OCI-LY1 (cell line): ENCODE measurements around the gene PRKCA.

Experiments used
- H2AFZ ChIP-seq: fragments of 200-600 bp; sonication (generic), shearing (Covaris generic); 2 replicates; pipeline ENCODE4 v1.6.0; 2014; ENCODE audit warnings: antibody characterized with exemption, mild to moderate bottlenecking, low read length
- H3F3A ChIP-seq: fragments of 200-600 bp; sonication (generic), shearing (Covaris generic); 2 replicates; pipeline ENCODE4 v1.6.0; 2014; ENCODE audit warnings: mild to moderate bottlenecking, antibody characterized with exemption, low read length, moderate library complexity; ENCODE audit not compliant: insufficient read depth
- H3K27ac ChIP-seq: fragments of 200-600 bp; sonication (generic); 2 replicates; pipeline ENCODE4 v1.5.1; 2014; ENCODE audit warnings: low read length, mixed run types, mild to moderate bottlenecking, low read depth; ENCODE audit not compliant: poor library complexity, severe bottlenecking
- H3K27me3 ChIP-seq: fragments of 200-600 bp; sonication (generic); 2 replicates; pipeline ENCODE4 v1.6.0; 2014; ENCODE audit warnings: antibody characterized with exemption, mild to moderate bottlenecking, low read length, moderate library complexity; ENCODE audit not compliant: insufficient read depth
- H3K36me3 ChIP-seq: fragments of 200-600 bp; sonication (generic); 2 replicates; pipeline ENCODE4 v1.6.1; 2014; ENCODE audit warnings: mild to moderate bottlenecking, antibody characterized with exemption, low read length, moderate library complexity, mixed read lengths; ENCODE audit not compliant: insufficient read depth
- H3K4me1 ChIP-seq: fragments of 200-600 bp; sonication (generic); 2 replicates; pipeline ENCODE4 v1.5.1; 2014; ENCODE audit warnings: mild to moderate bottlenecking, low read length, moderate library complexity; ENCODE audit not compliant: insufficient read depth, severe bottlenecking
- H3K4me2 ChIP-seq: fragments of 200-600 bp; sonication (generic), shearing (Covaris generic); 2 replicates; pipeline ENCODE4 v1.6.1; 2014; ENCODE audit warnings: low read length
- H3K4me3 ChIP-seq: fragments of 200-600 bp; sonication (generic); 2 replicates; pipeline ENCODE4 v1.5.1; 2014; ENCODE audit warnings: low read length, low read depth, mild to moderate bottlenecking, mixed read lengths; ENCODE audit not compliant: poor library complexity, severe bottlenecking
- H3K79me2 ChIP-seq: fragments of 200-600 bp; shearing (Covaris generic); 2 replicates; pipeline ENCODE4 v1.6.1; 2016; ENCODE audit warnings: mixed run types, low read length, mixed read lengths; ENCODE audit not compliant: insufficient read depth
- H3K9ac ChIP-seq: fragments of 200-600 bp; sonication (generic), shearing (Covaris generic); 2 replicates; pipeline ENCODE4 v1.6.1; 2014; ENCODE audit warnings: mild to moderate bottlenecking, low read length, mixed read lengths
- H3K9me2 ChIP-seq: fragments of 200-600 bp; sonication (generic), shearing (Covaris generic); 2 replicates; pipeline ENCODE4 v1.6.1; 2014; ENCODE audit warnings: low read depth, mild to moderate bottlenecking, low read length, mixed read lengths
- H3K9me3 ChIP-seq: fragments of 200-600 bp; shearing (Covaris generic); 2 replicates; pipeline ENCODE4 v1.6.1; 2014; ENCODE audit warnings: low read length, mixed read lengths
- H4K20me1 ChIP-seq: fragments of 200-600 bp; sonication (generic), shearing (Covaris generic); 2 replicates; pipeline ENCODE4 v1.6.0; 2016; ENCODE audit warnings: mild to moderate bottlenecking, low read length; ENCODE audit not compliant: insufficient read depth
- EZH2 ChIP-seq: fragments of 200-600 bp; sonication (generic), shearing (Covaris generic); IDR thresholded peaks from 2 replicates; pipeline ENCODE4 v1.8.0; 2017; ENCODE audit warnings: borderline replicate concordance, mixed run types, mild to moderate bottlenecking, antibody characterized with exemption, low read length, moderate library complexity, mixed read lengths
- TF ChIP-seq, protein P1 (sequence below): fragments of 200-600 bp; sonication (generic), shearing (Covaris generic); IDR thresholded peaks from 2 replicates; pipeline ENCODE4 v1.5.1; 2017; ENCODE audit warnings: mild to moderate bottlenecking, antibody characterized with exemption, low read length, moderate library complexity, mixed read lengths

PRKCA gene

GRCh38 chr17:66540131-66540781 is 237.8 kb downstream of the PRKCA start:
- H3K9me3 ChIP-seq: no peaks in the 10 kb centered on the region
- H3K4me3 ChIP-seq: peak overlapping the region; percentile 56
- H3K27ac ChIP-seq: peak overlapping the region; percentile 98
- H3K27me3 ChIP-seq: no peaks in the 10 kb centered on the region
- H4K20me1 ChIP-seq: no peaks in the 10 kb centered on the region
- peaks cover 14% of the 10 kb centered on the region for H3F3A ChIP-seq
- peaks cover 5% of the 10 kb centered on the region; the same call in 1 of the 2 replicates for H3K36me3 ChIP-seq
- H2AFZ ChIP-seq: no peak overlapping the region
- H3K9me2 ChIP-seq: no peaks in the 10 kb centered on the region
- peak overlapping the region; percentile 77 for H3K9ac ChIP-seq
- peaks cover 90% of the 10 kb centered on the region for H3K4me1 ChIP-seq
- TF ChIP-seq, protein P1, sequence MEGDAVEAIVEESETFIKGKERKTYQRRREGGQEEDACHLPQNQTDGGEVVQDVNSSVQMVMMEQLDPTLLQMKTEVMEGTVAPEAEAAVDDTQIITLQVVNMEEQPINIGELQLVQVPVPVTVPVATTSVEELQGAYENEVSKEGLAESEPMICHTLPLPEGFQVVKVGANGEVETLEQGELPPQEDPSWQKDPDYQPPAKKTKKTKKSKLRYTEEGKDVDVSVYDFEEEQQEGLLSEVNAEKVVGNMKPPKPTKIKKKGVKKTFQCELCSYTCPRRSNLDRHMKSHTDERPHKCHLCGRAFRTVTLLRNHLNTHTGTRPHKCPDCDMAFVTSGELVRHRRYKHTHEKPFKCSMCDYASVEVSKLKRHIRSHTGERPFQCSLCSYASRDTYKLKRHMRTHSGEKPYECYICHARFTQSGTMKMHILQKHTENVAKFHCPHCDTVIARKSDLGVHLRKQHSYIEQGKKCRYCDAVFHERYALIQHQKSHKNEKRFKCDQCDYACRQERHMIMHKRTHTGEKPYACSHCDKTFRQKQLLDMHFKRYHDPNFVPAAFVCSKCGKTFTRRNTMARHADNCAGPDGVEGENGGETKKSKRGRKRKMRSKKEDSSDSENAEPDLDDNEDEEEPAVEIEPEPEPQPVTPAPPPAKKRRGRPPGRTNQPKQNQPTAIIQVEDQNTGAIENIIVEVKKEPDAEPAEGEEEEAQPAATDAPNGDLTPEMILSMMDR: peak; percentile 13; the same call in 1 of the 2 replicates
- no peak for TF ChIP-seq EZH2
- H3K4me2 ChIP-seq: peak overlapping the region; percentile 69
- no peaks in the 10 kb centered on the region for H3K79me2 ChIP-seq

DNA sequence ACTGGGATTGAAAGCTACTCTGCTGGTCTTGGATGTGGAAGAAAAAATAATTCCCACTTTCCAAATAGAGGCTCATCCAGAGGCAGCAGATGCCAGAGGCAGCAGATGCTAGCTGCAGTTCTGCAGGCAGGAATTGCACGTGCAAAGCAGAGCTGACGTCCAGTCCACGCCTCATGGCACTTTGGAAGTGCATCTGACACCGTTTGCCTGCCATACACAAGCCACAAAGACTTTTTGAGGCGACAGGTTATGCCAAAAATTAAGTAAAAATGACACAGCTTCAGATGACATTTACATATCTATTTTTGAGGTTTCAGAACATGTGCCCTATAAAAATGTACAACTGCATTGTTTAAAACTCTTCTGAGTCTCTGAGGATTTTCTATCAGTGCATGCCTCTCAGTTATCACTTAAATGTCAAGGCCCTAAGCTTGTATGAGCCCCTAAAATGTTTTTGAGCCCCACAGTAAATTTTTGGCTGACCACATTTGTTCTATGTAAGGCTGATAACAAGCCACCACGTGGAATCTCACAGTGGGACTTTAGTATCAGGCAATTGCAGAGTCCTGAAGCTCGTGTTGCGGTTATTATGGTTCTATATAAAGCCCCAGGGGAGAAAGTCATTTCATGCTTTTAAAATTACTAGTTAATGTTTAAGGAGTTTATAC is 239.2 kb downstream of the PRKCA start:
- TF ChIP-seq, protein P1: no peak
- no peak for TF ChIP-seq EZH2
- H3K36me3 ChIP-seq: peaks cover 17% of the 10 kb centered on the region; the same call in 1 of the 2 replicates
- peak overlapping the region; percentile 98 for H3K27ac ChIP-seq
- H3K9ac ChIP-seq: peak overlapping the region; percentile 77
- peak overlapping the region; percentile 56 for H3K4me3 ChIP-seq
- H3K27me3 ChIP-seq: no peaks in the 10 kb centered on the region
- peaks cover 10% of the 10 kb centered on the region; the same call in 1 of the 2 replicates for H3K9me3 ChIP-seq
- H3K4me2 ChIP-seq: peak overlapping the region; percentile 69
- H2AFZ ChIP-seq: no peak overlapping the region
- no peaks in the 10 kb centered on the region for H3K79me2 ChIP-seq
- no peaks in the 10 kb centered on the region for H3K9me2 ChIP-seq
- no peaks in the 10 kb centered on the region for H4K20me1 ChIP-seq
- peaks cover 76% of the 10 kb centered on the region for H3K4me1 ChIP-seq
- H3F3A ChIP-seq: peaks cover 14% of the 10 kb centered on the region

DNA sequence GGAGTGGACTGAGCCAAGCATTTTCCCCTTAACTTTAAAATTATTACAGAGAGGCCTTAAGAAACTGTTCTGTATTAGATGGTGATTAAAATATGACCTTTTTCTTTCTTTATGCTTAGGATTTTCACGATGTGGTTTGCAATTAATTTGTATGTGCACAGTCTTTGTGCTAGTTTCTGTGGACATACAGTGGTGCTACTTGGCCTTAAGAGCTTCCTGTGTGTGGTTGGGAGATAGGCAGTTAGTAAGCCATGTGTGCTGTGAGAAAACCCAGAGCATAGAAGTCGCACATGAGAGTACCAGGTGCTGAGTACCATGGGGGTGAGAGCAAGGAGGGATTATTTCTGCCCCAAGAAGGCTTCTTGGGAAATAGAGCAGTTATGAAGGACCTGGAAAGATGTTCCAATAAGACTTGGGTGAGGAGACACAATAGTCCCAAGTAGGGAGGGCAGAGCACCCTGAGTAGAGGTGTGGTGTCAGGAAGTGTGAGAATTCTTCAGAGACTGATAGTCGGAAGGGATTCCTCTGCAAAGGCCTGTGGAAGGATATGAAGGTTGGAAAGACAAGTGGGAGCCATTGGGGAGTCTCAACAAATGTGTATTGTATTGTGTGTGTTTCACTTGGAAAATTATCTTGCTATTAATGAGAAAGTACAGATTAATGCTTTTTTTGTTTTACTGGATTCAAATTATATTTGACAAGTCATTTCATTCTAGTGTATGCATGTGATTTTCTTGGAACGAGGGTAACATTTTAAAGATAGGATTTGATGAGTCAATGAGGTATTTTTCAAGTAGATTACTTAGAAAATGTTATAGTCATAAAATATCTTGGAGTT is 239.9 kb downstream of the PRKCA start:
- Histone ChIP-seq H4K20me1 (no peaks in the 10 kb centered on the region), H3K79me2 (no peaks in the 10 kb centered on the region), H3K9me2 (no peaks in the 10 kb centered on the region), H3K4me2 (peak overlapping the region; percentile 69), H3K9ac (peak overlapping the region; percentile 77), H2AFZ (no peak overlapping the region), H3K27ac (peak overlapping the region; percentile 98), H3K36me3 (peaks cover 24% of the 10 kb centered on the region; the same call in 1 of the 2 replicates), H3F3A (peaks cover 14% of the 10 kb centered on the region), H3K27me3 (no peaks in the 10 kb centered on the region), H3K9me3 (peaks cover 10% of the 10 kb centered on the region; the same call in 1 of the 2 replicates), H3K4me1 (peaks cover 73% of the 10 kb centered on the region), H3K4me3 (peak overlapping the region; percentile 56)
- no peak for TF ChIP-seq EZH2
- TF ChIP-seq, protein P1: no peak
